Measurements from ENCODE around the gene RGS6. TPM values are rescaled to one million over a fixed set of nuclear protein-coding genes. Genes with fewer than 3 reads are reported as not detected.

RGS6 gene
- total RNA-seq, 1 experiment from 2014 or later: not detected

GRCh38 chr14:72541546-72541945 lies 609.3 kb downstream of the RGS6 start:
- Mint-ChIP-seq H3K4me1 (ENCODE audit: insufficient read depth, unreplicated experiment) (peaks cover 16% of the 10 kb centered on the region), H3K9me3 (ENCODE audit: unreplicated experiment) (no peaks in the 10 kb centered on the region), H3K4me3 (ENCODE audit: unreplicated experiment) (no peak overlapping the region), H3K27ac (ENCODE audit: low read depth, unreplicated experiment) (no peak overlapping the region), H3K36me3 (ENCODE audit: insufficient read depth, unreplicated experiment) (no peaks in the 10 kb centered on the region), H3K27me3 (ENCODE audit: insufficient read depth, unreplicated experiment) (no peaks in the 10 kb centered on the region)
- no TSS peak for BruUV-seq (replicated peaks)
- ChIA-PET POLR2A (interaction anchor here (0.6 to 0.7 kb wide), 2 partner anchors 232 to 285 kb away, joined by 3 read pairs; no protein-coding TSS in a partner anchor), CTCF (interaction anchor here (0.7 to 1.1 kb wide), 2 partner anchors 21 to 137 kb away, joined by 3 to 4 read pairs; no protein-coding TSS in a partner anchor)
- intact Hi-C loops (cut with micrococcal nuclease): no loop called here
- no peak for DNase-seq (ENCODE audit: unreplicated experiment)
- no peak for TF ChIP-seq CTCF (IDR thresholded peaks at IDR 0.05; ENCODE audit: unreplicated experiment)

- Mint-ChIP-seq H3K27me3 (ENCODE audit: insufficient read depth, unreplicated experiment) (no peaks in the 10 kb centered on the region), H3K9me3 (ENCODE audit: unreplicated experiment) (no peaks in the 10 kb centered on the region), H3K4me1 (ENCODE audit: insufficient read depth, unreplicated experiment) (peaks cover 16% of the 10 kb centered on the region), H3K4me3 (ENCODE audit: unreplicated experiment) (no peak overlapping the region), H3K27ac (ENCODE audit: low read depth, unreplicated experiment) (no peak overlapping the region), H3K36me3 (ENCODE audit: insufficient read depth, unreplicated experiment) (no peaks in the 10 kb centered on the region)
- no peak for TF ChIP-seq CTCF (IDR thresholded peaks at IDR 0.05; ENCODE audit: unreplicated experiment)
- no peak for DNase-seq (ENCODE audit: unreplicated experiment)
- ChIA-PET CTCF (interaction anchor here (0.6 to 3.8 kb wide), 4 partner anchors 27 to 405 kb away, joined by 3 to 12 read pairs (median 6); no protein-coding TSS in a partner anchor), POLR2A (interaction anchor here (0.6 to 2.1 kb wide), 3 partner anchors 11 to 323 kb away, joined by 3 to 5 read pairs (median 4); no protein-coding TSS in a partner anchor)
- intact Hi-C loops (cut with micrococcal nuclease): no loop called here
- BruUV-seq (replicated peaks): no TSS peak
Measured at GRCh38 chr14:72543341-72543740, 611.1 kb downstream of the RGS6 start.

- Mint-ChIP-seq H3K4me3 (ENCODE audit: unreplicated experiment) (no peak overlapping the region), H3K4me1 (ENCODE audit: insufficient read depth, unreplicated experiment) (peaks cover 16% of the 10 kb centered on the region), H3K27ac (ENCODE audit: low read depth, unreplicated experiment) (peak overlapping the region; percentile 46), H3K36me3 (ENCODE audit: insufficient read depth, unreplicated experiment) (no peaks in the 10 kb centered on the region), H3K9me3 (ENCODE audit: unreplicated experiment) (no peaks in the 10 kb centered on the region), H3K27me3 (ENCODE audit: insufficient read depth, unreplicated experiment) (no peaks in the 10 kb centered on the region)
- no TSS peak for BruUV-seq (replicated peaks)
- intact Hi-C loops (cut with micrococcal nuclease): no loop called here
- ChIA-PET CTCF (interaction anchor here (0.6 to 3.8 kb wide), 9 partner anchors 21 to 450 kb away, joined by 3 to 15 read pairs (median 3); partner anchors contain the start of gene DPF3), POLR2A (interaction anchor here (1.5 to 2.1 kb wide), 2 partner anchors 14 to 349 kb away, joined by 5 to 6 read pairs; partner anchors contain the start of gene DPF3)
- peak; percentile 21 for DNase-seq (ENCODE audit: unreplicated experiment)
- no peak for TF ChIP-seq CTCF (IDR thresholded peaks at IDR 0.05; ENCODE audit: unreplicated experiment)
Measured at GRCh38 chr14:72544615-72545387, 612.6 kb downstream of the RGS6 start.

Measured in MCF 10A (cell line).